Measurements from ENCODE around the gene CNIH3. TPM values are rescaled to one million over a fixed set of nuclear protein-coding genes. Genes with fewer than 3 reads are reported as not detected.
A peak's percentile ranks its signal among the peaks of the same experiment; 100 is the strongest.

CNIH3 gene
- total and polyA plus RNA-seq, 2 of the 4 experiments (the other 2 are of a cell fraction), result 2.0 to 2.9 TPM

GRCh38 chr1:224640018-224640417 is 23.9 kb downstream of the CNIH3 start:
- Histone ChIP-seq H3K4me2 (ENCODE audit: low read depth, low read length) (no peak overlapping the region), H2BK20ac (ENCODE audit: low read depth, low read length) (peak overlapping the region; percentile 65), H2BK15ac (ENCODE audit: low read depth, low read length) (peak overlapping the region; percentile 50; the same call in 1 of the 3 replicates), H4K8ac (ENCODE audit: low read depth in 2 of 2, low read length in 2 of 2) (no peak overlapping the region), H3K9me3 (ENCODE audit: control insufficient read depth, insufficient read depth, low read length) (no peaks in the 10 kb centered on the region), H3K36me3 (ENCODE audit: control insufficient read depth, insufficient read depth, low read length) (no peaks in the 10 kb centered on the region), H3K79me1 (ENCODE audit: low read depth in 1 of 2, low read length in 2 of 2) (peaks cover 0 to 29% of the 10 kb centered on the region in 2 experiments; a peak in 2 of 4 replicates), H3K4me3 (ENCODE audit: insufficient read depth, low read depth, low read length) (no peak overlapping the region), H3K56ac (ENCODE audit: extremely low read depth, insufficient read depth, low read length) (no peak overlapping the region), H4K91ac (ENCODE audit: insufficient read depth, low read depth, low read length) (peak overlapping the region; percentile 22), H4K5ac (ENCODE audit: low read depth, low read length) (no peak overlapping the region), H3K4ac (ENCODE audit: low read depth, low read length) (peak overlapping the region; percentile 60), H2BK120ac (ENCODE audit: low read depth, low read length) (peak overlapping the region; percentile 76), H3K27me3 (ENCODE audit: control insufficient read depth, insufficient read depth, low read length) (no peaks in the 10 kb centered on the region), H2AFZ (replicated peaks; ENCODE audit: low read length, poor library complexity) (peak overlapping the region; percentile 16), H3K9ac (ENCODE audit: low read depth, low read length) (no peak overlapping the region), H2AK5ac (ENCODE audit: low read depth, low read length) (peak overlapping the region; percentile 92; the same call in 1 of the 2 replicates), H3K27ac (ENCODE audit: insufficient read depth, low read length) (no peak overlapping the region), H3K23ac (ENCODE audit: low read depth, low read length) (0 out of 2 replicates have a peak overlapping the region, but pooled peaks have one; percentile 19), H4K20me1 (ENCODE audit: insufficient read depth, low read length) (no peaks in the 10 kb centered on the region), H3K4me1 (ENCODE audit: control insufficient read depth, insufficient read depth, low read length) (peaks cover 22% of the 10 kb centered on the region), H3K9me1 (ENCODE audit: insufficient read depth, low read length) (peaks cover 20% of the 10 kb centered on the region), H2AK9ac (replicated peaks; ENCODE audit: low read depth, low read length, poor library complexity) (peak overlapping the region; percentile 33), H3K14ac (replicated peaks; ENCODE audit: low read depth, low read length) (peak overlapping the region; percentile 40), H2BK5ac (ENCODE audit: low read depth, low read length, poor library complexity, severe bottlenecking) (no peak overlapping the region), H3K18ac (ENCODE audit: low read depth, low read length) (no peak overlapping the region)
- DNase-seq, result no peak
- 100% methylated on average over 1 of the region's 6 CpGs; no CpG with 5 or more reads in 1 of the 2 experiments for WGBS, 2 experiments (ENCODE audit: extremely low coverage in 2 of 2, insufficient read length in 1 of 2)
- dilution Hi-C loops (cut with HindIII; ENCODE audit: low sequenced_read_pairs, unreplicated experiment) (no loop called here), intact Hi-C loops (cut with micrococcal nuclease) (no loop called here), in situ Hi-C loops (cut with MboI; ENCODE audit: low sequenced_read_pairs) (loop anchor here (5.0 to 10.0 kb wide), 2 partner anchors 123 to 215 kb away; no protein-coding TSS in a partner anchor)
- ATAC-seq (ENCODE audit: low read depth), result no peak
- TF ChIP-seq USF2 (IDR thresholded peaks at IDR 0.05; ENCODE audit: low read depth, low read length), result no peak
- TF ChIP-seq CTCF (conservative IDR thresholded peaks at IDR 0.05; ENCODE audit: low read depth, low read length), result no peak
- TF ChIP-seq SMC3 (IDR thresholded peaks at IDR 0.05; ENCODE audit: low read depth, low read length), result no peak
- TF ChIP-seq ELK1 (IDR thresholded peaks at IDR 0.05; ENCODE audit: borderline replicate concordance, low read depth, low read length), result no peak
- no peak for TF ChIP-seq MAZ (IDR thresholded peaks at IDR 0.05; ENCODE audit: borderline replicate concordance, low read depth, low read length)
- TF ChIP-seq FOS (IDR thresholded peaks at IDR 0.05; ENCODE audit: low read depth, low read length), result no peak
- TF ChIP-seq CEBPB (IDR thresholded peaks at IDR 0.05; ENCODE audit: low read depth, low read length), result no peak
- TF ChIP-seq POLR2A (IDR thresholded peaks at IDR 0.05; ENCODE audit: low read depth, low read length), result no peak
- no peak for TF ChIP-seq RCOR1 (IDR thresholded peaks at IDR 0.05; ENCODE audit: insufficient replicate concordance, low read length)
- no peak for TF ChIP-seq MAFK (IDR thresholded peaks at IDR 0.05; ENCODE audit: low read depth, low read length)
- no peak for TF ChIP-seq RAD21 (IDR thresholded peaks at IDR 0.05; ENCODE audit: low read length)
- TF ChIP-seq BHLHE40 (IDR thresholded peaks at IDR 0.05; ENCODE audit: low read depth, low read length), result no peak
- ChIA-PET CTCF (interaction anchor here (1.3 kb wide), 1 partner anchor 283 kb away, joined by 3 read pairs; no protein-coding TSS in a partner anchor), POLR2A (ENCODE audit: unreplicated experiment) (no interaction called here)
- no TSS peak for BruUV-seq (replicated peaks)

All from IMR-90 (cell line).